Fibroblast of mammary gland (primary cell): ENCODE results near the gene ULBP2.

Experiments used
- DNase-seq: peaks from one replicate; pipeline ENCODE4 v3.0.0-alpha.2; 2010; ENCODE audit warnings: low read depth
- H3K4me3 ChIP-seq: 2 replicates; pipeline ENCODE4 v1.5.1; 2011; ENCODE audit warnings: low read depth, mild to moderate bottlenecking, low read length, moderate library complexity; ENCODE audit not compliant: control insufficient read depth
- TF ChIP-seq, protein P1 (sequence below): conservative IDR thresholded peaks from 2 replicates; pipeline ENCODE4 v1.5.1; 2011; ENCODE audit warnings: low read depth, low read length, inconsistent platforms; ENCODE audit not compliant: control insufficient read depth, insufficient read depth

The ULBP2 gene

DNA sequence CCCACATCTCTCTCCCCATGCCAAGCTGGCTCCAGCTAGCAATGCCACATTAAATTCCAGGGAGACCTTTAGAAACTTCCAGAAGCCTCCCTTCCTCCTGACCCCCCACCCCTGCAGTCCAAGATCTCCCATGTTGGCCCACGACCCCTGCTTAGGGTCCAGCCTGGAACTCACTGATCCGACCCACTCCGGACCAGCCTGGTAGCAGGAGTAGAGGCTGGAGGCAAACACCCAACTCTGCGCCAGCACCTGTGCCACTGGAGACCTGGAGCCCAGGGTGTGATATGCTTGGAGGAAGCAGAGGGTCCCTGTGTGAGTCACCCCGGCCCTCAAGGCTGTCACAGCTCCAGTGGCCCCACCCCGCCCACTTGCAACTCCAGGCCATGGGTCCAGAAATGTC lies 18.7 kb downstream of the ULBP2 start:
- no peak overlapping the region for H3K4me3 ChIP-seq
- no peak for DNase-seq
- TF ChIP-seq, protein P1, sequence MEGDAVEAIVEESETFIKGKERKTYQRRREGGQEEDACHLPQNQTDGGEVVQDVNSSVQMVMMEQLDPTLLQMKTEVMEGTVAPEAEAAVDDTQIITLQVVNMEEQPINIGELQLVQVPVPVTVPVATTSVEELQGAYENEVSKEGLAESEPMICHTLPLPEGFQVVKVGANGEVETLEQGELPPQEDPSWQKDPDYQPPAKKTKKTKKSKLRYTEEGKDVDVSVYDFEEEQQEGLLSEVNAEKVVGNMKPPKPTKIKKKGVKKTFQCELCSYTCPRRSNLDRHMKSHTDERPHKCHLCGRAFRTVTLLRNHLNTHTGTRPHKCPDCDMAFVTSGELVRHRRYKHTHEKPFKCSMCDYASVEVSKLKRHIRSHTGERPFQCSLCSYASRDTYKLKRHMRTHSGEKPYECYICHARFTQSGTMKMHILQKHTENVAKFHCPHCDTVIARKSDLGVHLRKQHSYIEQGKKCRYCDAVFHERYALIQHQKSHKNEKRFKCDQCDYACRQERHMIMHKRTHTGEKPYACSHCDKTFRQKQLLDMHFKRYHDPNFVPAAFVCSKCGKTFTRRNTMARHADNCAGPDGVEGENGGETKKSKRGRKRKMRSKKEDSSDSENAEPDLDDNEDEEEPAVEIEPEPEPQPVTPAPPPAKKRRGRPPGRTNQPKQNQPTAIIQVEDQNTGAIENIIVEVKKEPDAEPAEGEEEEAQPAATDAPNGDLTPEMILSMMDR = no peak

DNA sequence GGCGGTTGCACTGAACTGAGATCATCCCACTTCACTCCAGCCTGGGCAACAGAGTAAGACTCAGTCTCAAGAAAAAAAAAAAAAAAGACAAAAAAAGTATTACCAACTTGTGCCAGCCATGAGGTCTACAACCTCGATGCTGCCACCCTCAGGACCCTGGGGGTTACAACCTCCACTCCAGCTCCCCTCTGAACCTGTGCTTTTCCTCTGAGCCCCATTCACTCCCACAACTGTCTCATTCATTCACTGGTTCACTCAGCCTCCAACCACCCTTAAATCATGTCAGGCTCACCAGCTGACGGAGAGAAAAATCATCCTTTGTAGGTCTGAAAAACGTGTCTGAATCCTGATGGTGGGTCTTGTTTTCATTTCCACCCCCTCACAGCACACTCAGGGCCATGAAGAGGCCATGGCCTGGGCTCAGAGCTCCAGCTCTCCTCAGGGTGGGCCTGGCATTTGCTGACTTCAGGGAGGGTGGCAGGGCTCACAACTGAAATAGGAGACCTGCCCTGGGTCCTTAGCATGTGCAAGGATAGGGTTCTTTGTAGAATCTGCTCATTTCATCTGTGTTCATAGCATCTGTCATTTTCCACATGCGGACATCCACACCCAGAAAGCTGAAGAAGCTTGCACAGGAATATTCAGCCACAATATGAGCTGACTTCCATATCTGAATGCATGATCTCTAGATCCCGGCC lies 20.1 kb downstream of the ULBP2 start:
- TF ChIP-seq, protein P1 = peak; percentile 18
- H3K4me3 ChIP-seq = no peak overlapping the region
- DNase-seq = no peak

DNA sequence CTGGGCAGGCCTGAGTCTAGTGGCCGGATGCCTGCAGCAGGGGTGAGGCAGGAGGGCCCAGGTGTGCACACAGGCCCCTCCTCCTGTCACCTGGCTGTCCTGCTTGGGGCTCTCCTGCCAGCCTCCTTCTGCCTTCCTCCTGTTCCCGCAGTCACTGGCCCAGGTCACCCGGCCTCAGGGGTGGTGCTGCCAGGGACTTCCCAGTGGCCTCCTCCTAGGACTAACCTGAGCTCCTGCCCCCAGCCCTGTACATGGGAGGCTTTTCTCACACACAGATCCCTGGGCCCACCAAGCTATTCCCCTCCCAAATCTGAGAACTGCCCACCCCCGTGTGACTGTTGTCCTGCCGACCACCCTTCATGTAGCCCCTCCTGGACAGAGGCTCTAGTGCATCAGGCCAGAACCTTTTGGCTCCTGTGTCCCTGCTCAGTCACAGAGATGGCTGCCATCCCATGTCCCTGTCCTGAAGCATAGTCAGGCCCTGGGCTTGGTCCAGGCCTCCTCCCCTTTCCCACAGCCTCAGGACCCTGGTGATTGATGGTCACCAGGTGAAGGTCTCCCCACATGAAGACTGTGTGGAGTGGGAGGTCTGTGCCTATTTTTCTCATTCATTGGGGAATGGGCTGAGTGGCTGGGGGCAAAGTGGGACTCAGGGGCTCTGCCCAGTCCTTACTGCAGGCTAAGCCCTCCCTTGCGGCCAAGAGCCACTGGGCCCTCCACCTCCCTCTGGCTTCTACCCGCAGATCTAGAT lies 20.8 kb downstream of the ULBP2 start:
- TF ChIP-seq, protein P1 = no peak
- DNase-seq = no peak
- no peak overlapping the region for H3K4me3 ChIP-seq

DNA sequence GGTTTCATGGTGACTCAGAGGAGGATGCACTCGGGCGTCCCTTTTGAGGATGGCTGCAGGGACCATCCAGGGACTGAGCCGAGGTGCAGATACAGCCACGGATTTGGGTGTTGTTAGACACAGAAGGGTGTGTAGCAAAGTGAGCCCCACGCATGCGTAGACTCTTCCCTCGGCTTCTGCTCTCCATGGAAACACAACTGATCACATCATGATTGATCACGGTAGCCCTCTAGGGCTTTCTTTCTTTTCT lies 21.3 kb downstream of the ULBP2 start:
- H3K4me3 ChIP-seq = peak overlapping the region; percentile 62
- DNase-seq = no peak
- TF ChIP-seq, protein P1 = no peak

DNA sequence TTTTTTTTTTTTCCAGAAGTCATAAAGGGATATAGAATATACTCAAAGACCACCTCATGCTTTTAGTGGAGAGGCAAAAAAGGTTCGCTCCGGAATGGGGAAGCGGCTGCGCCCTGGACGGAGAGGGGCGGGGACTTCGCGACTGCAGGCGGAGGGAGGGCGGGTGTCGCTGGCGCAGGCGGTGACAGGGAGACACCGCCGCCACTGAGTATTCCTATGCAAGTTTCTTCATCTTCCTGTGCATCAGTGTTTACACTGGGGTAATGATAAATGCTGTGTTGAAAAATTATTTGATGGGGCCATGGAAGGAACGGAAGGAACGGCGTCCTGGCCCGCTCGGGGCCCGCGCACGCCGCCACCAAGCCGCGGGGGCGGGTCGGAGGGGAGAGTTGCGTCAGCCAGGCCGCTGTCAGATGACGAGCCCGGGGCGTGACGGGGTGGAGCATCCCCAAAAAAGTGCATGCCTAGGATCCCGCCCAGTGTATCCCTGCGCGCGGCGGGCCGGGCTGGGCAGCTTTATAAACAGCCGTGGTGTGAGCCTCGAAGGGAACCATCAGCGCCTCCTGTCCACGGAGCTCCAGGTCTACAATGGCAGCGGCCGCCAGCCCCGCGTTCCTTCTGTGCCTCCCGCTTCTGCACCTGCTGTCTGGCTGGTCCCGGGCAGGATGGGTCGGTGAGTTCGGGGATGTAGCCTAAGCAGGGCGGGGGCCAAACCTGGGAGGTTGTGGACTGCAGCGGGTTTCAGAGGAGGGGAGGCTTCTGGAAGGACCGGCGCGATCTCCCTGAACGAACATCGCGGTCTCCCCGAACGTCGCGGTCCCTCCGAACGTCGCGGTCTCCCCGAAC lies 21.9 kb downstream of the ULBP2 start, which contains the start of gene ULBP1:
Gene ULBP1 (plus strand): TSS at position 482 of the 846 bp plus-strand sequence. CDS start 107 bp downstream, at position 589.
- H3K4me3 ChIP-seq = peak within 1 kb of the TSS; percentile 62
- TF ChIP-seq, protein P1 = no peak

DNA sequence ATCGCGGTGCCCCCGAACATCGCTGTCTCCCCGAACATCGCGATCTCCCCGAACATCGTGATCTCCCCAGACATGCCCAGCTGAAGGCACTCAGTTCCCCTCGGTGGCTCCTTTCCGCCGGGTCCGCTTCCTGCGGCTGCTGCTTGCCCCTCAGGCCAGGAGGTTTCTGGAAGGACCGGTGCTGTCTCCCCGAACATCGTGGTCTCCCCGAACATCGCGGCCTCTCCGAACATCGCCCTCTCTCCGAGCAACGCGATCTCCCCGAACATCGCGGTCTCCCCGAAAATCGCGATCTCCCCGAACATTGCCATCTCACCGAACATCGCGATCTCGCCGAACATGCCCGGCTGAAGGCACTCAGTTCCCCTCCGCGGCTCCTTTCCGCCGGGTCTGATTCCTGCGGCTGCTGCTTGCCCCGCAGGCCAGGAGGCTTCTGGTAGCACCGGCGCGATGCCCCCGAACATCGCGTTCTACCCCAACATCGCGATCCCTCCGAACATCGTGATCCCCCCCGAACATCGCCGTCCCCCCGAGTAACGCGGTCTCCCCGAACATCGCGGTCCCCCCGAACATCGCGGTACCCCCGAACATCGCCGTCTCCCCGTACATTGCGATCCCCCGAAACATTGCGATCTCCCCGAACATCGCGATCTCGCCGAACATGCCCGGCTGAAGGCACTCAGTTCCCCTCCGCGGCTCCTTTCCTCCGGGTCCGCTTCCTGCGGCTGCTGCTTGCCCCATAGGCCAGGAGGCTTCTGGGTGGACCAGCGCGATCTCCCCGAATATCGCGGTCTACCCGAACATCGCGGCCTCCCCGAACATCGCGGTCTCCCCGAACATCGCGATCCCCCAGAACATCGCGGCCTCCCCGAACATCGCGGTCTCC lies 22.7 kb downstream of the ULBP2 start:
- DNase-seq = peak; percentile 46
- TF ChIP-seq, protein P1 = no peak
- peak overlapping the region; percentile 62 for H3K4me3 ChIP-seq

More for the DNA sequence above, 21.9 kb downstream of the ULBP2 start, which contains the start of gene ULBP1:
- peak; percentile 86 for DNase-seq
